Neural progenitor cell (in vitro differentiated cells): ENCODE measurements around the gene PLEKHA1.

Experiments
- CTCF ChIP-seq: fragments of 200-600 bp; sonication (generic); IDR thresholded peaks from 2 replicates; pipeline ENCODE4 v1.5.1; 2017; ENCODE audit warnings: antibody characterized with exemption, mild to moderate bottlenecking
- EZH2 ChIP-seq: fragments of 200-600 bp; sonication (generic); IDR thresholded peaks from 2 replicates; pipeline ENCODE4 v1.6.1; 2017; ENCODE audit warnings: antibody characterized with exemption, mild to moderate bottlenecking, moderate library complexity
- EZH2phosphoT487 ChIP-seq: fragments of 200-600 bp; sonication (generic); IDR thresholded peaks from 2 replicates; pipeline ENCODE4 v1.6.1; 2017; ENCODE audit warnings: antibody characterized with exemption

GRCh38 chr10:122376364-122376961 lies 2.0 kb downstream of the PLEKHA1 start:
- TF ChIP-seq CTCF = no peak
- no peak for TF ChIP-seq EZH2
- no peak for TF ChIP-seq EZH2phosphoT487
